A549 (cell line): Measurements from ENCODE around the gene BNIPL. TPM values are rescaled to one million over a fixed set of nuclear protein-coding genes. Genes with fewer than 3 reads are reported as not detected.

ENCODE experiments used
- ATAC-seq, 2 experiments: fragments of 200-7000 bp in 1 of 2; fragments of >200 bp in 1 of 2; cut with Nextera tagmentation in 1 of 2; cut with Tn5 transposase in 1 of 2; 3 replicates each; pipeline versions ENCODE4 v1.8.0 to v1.9.1; 2018 to 2020; ENCODE audit warnings: mild to moderate bottlenecking in 1 of 2, moderate library complexity in 1 of 2
- CTCF ChIA-PET: fragments of 300-600 bp; sonication (Branson Sonifier 250); formaldehyde crosslinking; extraction: SDS; loops from one replicate; lab custom pipeline; 2021; ENCODE audit warnings: antibody characterized with exemption, inconsistent platforms; lab: Yijun Ruan, JAX
- POLR2A ChIA-PET: fragments of 350-600 bp; formaldehyde crosslinking; extraction: SDS; loops from one replicate; lab custom pipeline; 2021; ENCODE audit warnings: antibody characterized with exemption, inconsistent platforms; lab: Yijun Ruan, JAX
- DNase-seq, 2 experiments: peaks; one replicate each; pipeline versions ENCODE4 v3.0.0 to v3.0.0-alpha.2; 2011 to 2016; ENCODE audit warnings: low read depth in 1 of 2, low spot score in 1 of 2
- FAIRE-seq: peaks from 2 replicates; lab custom pipeline; 2011; peaks lifted over from hg19 to GRCh38; lab: Jason Lieb, UNC
- H3K27ac ChIP-seq, 2 experiments: fragments of >200 bp; sonication (Bioruptor Twin); formaldehyde crosslinking; 3 replicates each; pipeline ENCODE4 v1.5.1; 2016 to 2017
- H3K4me1 ChIP-seq: fragments of >200 bp; sonication (Bioruptor Twin); formaldehyde crosslinking; 3 replicates; pipeline ENCODE4 v1.6.1; 2016
- H3K4me2 ChIP-seq: fragments of >200 bp; sonication (Bioruptor Twin); formaldehyde crosslinking; 3 replicates; pipeline ENCODE4 v1.6.1; 2016
- H3K4me3 ChIP-seq: fragments of >200 bp; sonication (Bioruptor Twin); formaldehyde crosslinking; 3 replicates; pipeline ENCODE4 v1.5.1; 2016
- H3K9me3 ChIP-seq: fragments of >200 bp; sonication (Bioruptor Twin); formaldehyde crosslinking; 3 replicates; pipeline ENCODE4 v1.6.1; 2016
- BCL3 ChIP-seq: fragments of >200 bp; sonication (Bioruptor Twin); formaldehyde crosslinking; IDR thresholded peaks from 3 replicates; pipeline ENCODE4 v1.6.1; 2016
- CEBPB ChIP-seq, 2 experiments: fragments of >200 bp in 1 of 2; sonication (Bioruptor Twin) in 1 of 2; formaldehyde crosslinking in 1 of 2; IDR thresholded peaks; 2 replicates each; pipeline ENCODE4 v1.6.1; 2012 to 2016
- EHF ChIP-seq: fragments of 250-450 bp; sonication (Bioruptor Pico); IDR thresholded peaks from 2 replicates; pipeline ENCODE4 v1.5.0; 2020; ENCODE audit warnings: mild to moderate bottlenecking
- FOSL2 ChIP-seq, 2 experiments: fragments of 450-650 bp in 1 of 2; fragments of >200 bp in 1 of 2; sonication (Bioruptor Twin) in 1 of 2; formaldehyde crosslinking; IDR thresholded peaks; 2 replicates each; pipeline versions ENCODE4 v1.5.0 to v1.6.1; 2016 to 2020; ENCODE audit warnings: mild to moderate bottlenecking in 1 of 2, moderate library complexity in 1 of 2
- FOXS1 ChIP-seq: fragments of 250-450 bp; sonication (Bioruptor Pico); IDR thresholded peaks from 2 replicates; pipeline ENCODE4 v1.5.0; 2020; ENCODE audit warnings: mild to moderate bottlenecking, moderate library complexity
- HOXB13 ChIP-seq: fragments of 250-450 bp; sonication (Bioruptor Pico); IDR thresholded peaks from 2 replicates; pipeline ENCODE4 v1.5.0; 2020; ENCODE audit warnings: low read depth, mild to moderate bottlenecking, moderate library complexity
- JUNB ChIP-seq: fragments of >200 bp; sonication (Bioruptor Twin); formaldehyde crosslinking; IDR thresholded peaks from 2 replicates; pipeline ENCODE4 v1.6.1; 2016
- POLR2A ChIP-seq: IDR thresholded peaks from 2 replicates; pipeline ENCODE4 v1.6.1; 2012; ENCODE audit warnings: mild to moderate bottlenecking, low read length
- RARB ChIP-seq: fragments of 250-450 bp; sonication (Bioruptor Pico); IDR thresholded peaks from 2 replicates; pipeline ENCODE4 v1.8.0; 2021; ENCODE audit warnings: mild to moderate bottlenecking, moderate library complexity
- RFX5 ChIP-seq: fragments of 450-650 bp; IDR thresholded peaks from 2 replicates; pipeline ENCODE4 v1.7.1; 2014; ENCODE audit warnings: antibody characterized with exemption, mild to moderate bottlenecking, moderate library complexity
- RNF2 ChIP-seq: fragments of 200-600 bp; sonication (generic); IDR thresholded peaks from 2 replicates; pipeline ENCODE4 v1.6.1; 2016; ENCODE audit warnings: low read depth, mild to moderate bottlenecking, antibody characterized with exemption, moderate library complexity, borderline replicate concordance
- SMC3 ChIP-seq: fragments of >200 bp; sonication (Bioruptor Twin); formaldehyde crosslinking; IDR thresholded peaks from 3 replicates; pipeline ENCODE4 v1.6.1; 2018; ENCODE audit warnings: inconsistent platforms
- ZC3H11A ChIP-seq: fragments of 450-650 bp; IDR thresholded peaks from 2 replicates; pipeline ENCODE4 v1.6.1; 2014; ENCODE audit warnings: antibody characterized with exemption, mild to moderate bottlenecking
- ZNF302 ChIP-seq: fragments of 250-450 bp; sonication (Bioruptor Pico); IDR thresholded peaks from 2 replicates; pipeline ENCODE4 v1.9.0; 2021; ENCODE audit warnings: inconsistent platforms, mild to moderate bottlenecking, moderate library complexity
- ZSCAN20 ChIP-seq: fragments of 250-450 bp; sonication (Bioruptor Pico); IDR thresholded peaks from 2 replicates; pipeline ENCODE4 v1.8.0; 2022; ENCODE audit warnings: mild to moderate bottlenecking, moderate library complexity
- WGBS: methylation state at CpG from one replicate; pipeline ENCODE4 v1.1.6; 2017; ENCODE audit errors: missing lambda C conversion rate; 5-methylcytosine and 5-hydroxymethylcytosine counted together
- polyA plus RNA-seq, 4 experiments: library from polyadenylated mRNA; depleted of rRNA in 3 of 4; stranded (reverse); fragments of >200 nt; fragmentation: RNase III in 1 of 4; extraction: RNeasy Plus Mini Kit Qiagen cat#74134 plus additional on column Dnase treatment in 1 of 4; gene quantifications; 2 replicates in 3 of 4; 3 replicates in 1 of 4; pipeline ENCODE4 v1.2.3, GENCODE V29; 2011 to 2017
- TF ChIP-seq, protein P1 (sequence below): fragments of 150-350 bp; IDR thresholded peaks from 2 replicates; pipeline ENCODE4 v1.6.1; 2014; ENCODE audit warnings: low read depth, mild to moderate bottlenecking, low read length
- TF ChIP-seq, protein P2 (sequence below): fragments of 450-650 bp; IDR thresholded peaks from 2 replicates; pipeline ENCODE4 v1.6.1; 2014; ENCODE audit warnings: antibody characterized with exemption
- TF ChIP-seq, protein P3 (sequence below): fragments of 250-450 bp; sonication (Bioruptor Pico); IDR thresholded peaks from 2 replicates; pipeline ENCODE4 v1.5.0; 2021; ENCODE audit warnings: mild to moderate bottlenecking, moderate library complexity, borderline replicate concordance
- TF ChIP-seq, protein P4 (sequence below): fragments of 250-450 bp; sonication (Bioruptor Pico); IDR thresholded peaks from 2 replicates; pipeline ENCODE4 v1.5.0; 2020; ENCODE audit warnings: low read depth, mild to moderate bottlenecking, moderate library complexity

BNIPL gene
- polyA plus RNA-seq, 2 of the 4 experiments (the other 2 are of a cell fraction), result 0.22 to 0.30 TPM

GRCh38 chr1:151047925-151048644, 11.7 kb downstream of the BNIPL start (continued):
- TF ChIP-seq, protein P1, sequence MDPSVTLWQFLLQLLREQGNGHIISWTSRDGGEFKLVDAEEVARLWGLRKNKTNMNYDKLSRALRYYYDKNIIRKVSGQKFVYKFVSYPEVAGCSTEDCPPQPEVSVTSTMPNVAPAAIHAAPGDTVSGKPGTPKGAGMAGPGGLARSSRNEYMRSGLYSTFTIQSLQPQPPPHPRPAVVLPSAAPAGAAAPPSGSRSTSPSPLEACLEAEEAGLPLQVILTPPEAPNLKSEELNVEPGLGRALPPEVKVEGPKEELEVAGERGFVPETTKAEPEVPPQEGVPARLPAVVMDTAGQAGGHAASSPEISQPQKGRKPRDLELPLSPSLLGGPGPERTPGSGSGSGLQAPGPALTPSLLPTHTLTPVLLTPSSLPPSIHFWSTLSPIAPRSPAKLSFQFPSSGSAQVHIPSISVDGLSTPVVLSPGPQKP, result no peak
- TF ChIP-seq HOXB13 (CRISPR knock-in tag) (no peak), POLR2A (peak; percentile 53; the same call in 1 of the 2 replicates)

DNA sequence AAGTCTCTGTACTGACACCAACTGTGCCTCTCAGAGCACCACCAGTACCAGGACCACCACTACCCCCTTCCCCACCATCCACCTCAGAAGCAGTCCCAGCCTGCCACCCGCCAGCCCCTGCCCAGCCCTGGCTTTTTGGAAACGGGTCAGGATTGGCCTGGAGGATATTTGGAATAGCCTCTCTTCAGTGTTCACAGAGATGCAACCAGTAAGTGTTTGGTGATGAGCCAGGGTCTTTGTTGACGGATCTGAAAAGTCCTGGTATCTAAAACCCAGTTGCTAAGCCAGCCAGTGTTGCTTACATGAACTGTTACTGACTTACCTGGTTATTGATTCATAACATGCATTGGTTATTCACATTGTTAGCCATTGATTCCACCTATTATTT, 12.3 kb downstream of the BNIPL start:
- H3K9me3 ChIP-seq, result no peaks in the 10 kb centered on the region
- 21% methylated on average over 2 of the region's 3 CpGs for WGBS
- ChIA-PET POLR2A (interaction anchor here (0.7 to 2.0 kb wide), 6 partner anchors 11 to 196 kb away, joined by 3 to 34 read pairs (median 3); partner anchors contain the start of genes ANXA9, CDC42SE1 and MLLT11), CTCF (interaction anchor here (0.9 to 7.8 kb wide), 14 partner anchors 8 to 91 kb away, joined by 3 to 62 read pairs (median 4); partner anchors contain the start of genes BNIPL, CDC42SE1 and MINDY1)
- no peak for FAIRE-seq
- H3K27ac ChIP-seq, result peak overlapping the region; percentile 94 to 96
- ATAC-seq, result no peak; a peak in 1 of 6 replicates
- H3K4me3 ChIP-seq, result peak overlapping the region; percentile 80
- no peak for TF ChIP-seq ZSCAN20 (CRISPR knock-in tag)
- TF ChIP-seq, protein P2, sequence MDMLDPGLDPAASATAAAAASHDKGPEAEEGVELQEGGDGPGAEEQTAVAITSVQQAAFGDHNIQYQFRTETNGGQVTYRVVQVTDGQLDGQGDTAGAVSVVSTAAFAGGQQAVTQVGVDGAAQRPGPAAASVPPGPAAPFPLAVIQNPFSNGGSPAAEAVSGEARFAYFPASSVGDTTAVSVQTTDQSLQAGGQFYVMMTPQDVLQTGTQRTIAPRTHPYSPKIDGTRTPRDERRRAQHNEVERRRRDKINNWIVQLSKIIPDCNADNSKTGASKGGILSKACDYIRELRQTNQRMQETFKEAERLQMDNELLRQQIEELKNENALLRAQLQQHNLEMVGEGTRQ, result no peak
- TF ChIP-seq RARB, result no peak
- no peak for TF ChIP-seq FOXS1 (CRISPR knock-in tag)
- 0 out of 4 replicates have a peak, but pooled peaks of 1 of the 2 experiments have one; percentile 7 for TF ChIP-seq CEBPB (IDR thresholded peaks at IDR 0.05)
- no peak for TF ChIP-seq JUNB
- no peak for TF ChIP-seq ZC3H11A
- TF ChIP-seq POLR2A, result no peak
- TF ChIP-seq RNF2, result no peak
- no peak for TF ChIP-seq RFX5
- TF ChIP-seq BCL3, result no peak
- TF ChIP-seq, protein P3, sequence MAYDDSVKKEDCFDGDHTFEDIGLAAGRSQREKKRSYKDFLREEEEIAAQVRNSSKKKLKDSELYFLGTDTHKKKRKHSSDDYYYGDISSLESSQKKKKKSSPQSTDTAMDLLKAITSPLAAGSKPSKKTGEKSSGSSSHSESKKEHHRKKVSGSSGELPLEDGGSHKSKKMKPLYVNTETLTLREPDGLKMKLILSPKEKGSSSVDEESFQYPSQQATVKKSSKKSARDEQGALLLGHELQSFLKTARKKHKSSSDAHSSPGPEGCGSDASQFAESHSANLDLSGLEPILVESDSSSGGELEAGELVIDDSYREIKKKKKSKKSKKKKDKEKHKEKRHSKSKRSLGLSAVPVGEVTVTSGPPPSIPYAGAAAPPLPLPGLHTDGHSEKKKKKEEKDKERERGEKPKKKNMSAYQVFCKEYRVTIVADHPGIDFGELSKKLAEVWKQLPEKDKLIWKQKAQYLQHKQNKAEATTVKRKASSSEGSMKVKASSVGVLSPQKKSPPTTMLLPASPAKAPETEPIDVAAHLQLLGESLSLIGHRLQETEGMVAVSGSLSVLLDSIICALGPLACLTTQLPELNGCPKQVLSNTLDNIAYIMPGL (CRISPR knock-in tag), result no peak
- TF ChIP-seq EHF (CRISPR knock-in tag), result no peak
- no peak for TF ChIP-seq ZNF302 (CRISPR knock-in tag)
- no peak for TF ChIP-seq HOXB13 (CRISPR knock-in tag)
- TF ChIP-seq, protein P4, sequence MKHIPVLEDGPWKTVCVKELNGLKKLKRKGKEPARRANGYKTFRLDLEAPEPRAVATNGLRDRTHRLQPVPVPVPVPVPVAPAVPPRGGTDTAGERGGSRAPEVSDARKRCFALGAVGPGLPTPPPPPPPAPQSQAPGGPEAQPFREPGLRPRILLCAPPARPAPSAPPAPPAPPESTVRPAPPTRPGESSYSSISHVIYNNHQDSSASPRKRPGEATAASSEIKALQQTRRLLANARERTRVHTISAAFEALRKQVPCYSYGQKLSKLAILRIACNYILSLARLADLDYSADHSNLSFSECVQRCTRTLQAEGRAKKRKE (CRISPR knock-in tag), result no peak
- 0 out of 3 replicates have a peak, but pooled peaks have one; percentile 20 for TF ChIP-seq SMC3
- no peak for TF ChIP-seq FOSL2 (IDR thresholded peaks at IDR 0.05)
- no peak for TF ChIP-seq FOSL2 (CRISPR knock-in tag; IDR thresholded peaks at IDR 0.05)
- H3K4me1 ChIP-seq, result peaks cover 16% of the 10 kb centered on the region
- DNase-seq, result no peak
- H3K4me2 ChIP-seq, result peak overlapping the region; percentile 95
